B cell (primary cell): ENCODE measurements around the gene PDIA2. TPM values are rescaled to one million over a fixed set of nuclear protein-coding genes. Genes with fewer than 3 reads are reported as not detected.

ENCODE experiments used
- ATAC-seq: fragments of 200-7000 bp; cut with Tn5 transposase; one replicate; pipeline ENCODE4 v1.10.0; 2021; ENCODE audit warnings: low read depth, mild to moderate bottlenecking, moderate number of reproducible peaks, moderate library complexity
- CTCF ChIA-PET: fragments of 350-600 bp; sonication (Branson Sonifier 250); formaldehyde crosslinking; loops from one replicate; lab custom pipeline; 2021; ENCODE audit warnings: antibody characterized with exemption, inconsistent platforms; lab: Charles Lee
- POLR2A ChIA-PET: fragments of 350-600 bp; sonication (Branson Sonifier 250); formaldehyde crosslinking; loops from one replicate; lab custom pipeline; 2021; ENCODE audit warnings: antibody characterized with exemption; lab: Charles Lee
- DNase-seq: peaks from one replicate; pipeline ENCODE4 v3.0.0; 2013
- H2AFZ ChIP-seq: 2 replicates; pipeline ENCODE4 v1.6.1; 2012; ENCODE audit warnings: mild to moderate bottlenecking, low read depth, low read length; ENCODE audit not compliant: insufficient read depth, poor library complexity, severe bottlenecking
- H3K27ac ChIP-seq, 2 donors: 1 replicate in 1 of 2; 2 replicates in 1 of 2; pipeline ENCODE4 v1.5.1; 2012 to 2013; ENCODE audit warnings: low read length in 2 of 2, mild to moderate bottlenecking in 2 of 2, moderate library complexity in 1 of 2
- H3K27me3 ChIP-seq, 4 experiments: fragments of 200-600 bp in 1 of 4; sonication (generic) in 1 of 4; replicated peaks in 1 of 4; 1 replicate in 2 of 4; 2 replicates in 2 of 4; pipeline versions ENCODE4 v1.6.1 to v1.7.0; 2013 to 2016; ENCODE audit warnings: low read length in 3 of 4, mild to moderate bottlenecking in 2 of 4, mixed read lengths in 1 of 4, moderate library complexity in 1 of 4; ENCODE audit not compliant: insufficient read depth in 4 of 4, control insufficient read depth in 3 of 4; ENCODE audit errors: control extremely low read depth in 1 of 4
- H3K36me3 ChIP-seq, 2 experiments: replicated peaks in 1 of 2; 1 replicate in 1 of 2; 2 replicates in 1 of 2; pipeline versions ENCODE4 v1.6.1 to v1.7.1; 2013; ENCODE audit warnings: low read length in 1 of 2; ENCODE audit not compliant: insufficient read depth in 2 of 2, control insufficient read depth in 1 of 2; ENCODE audit errors: control extremely low read depth in 1 of 2, extremely low read depth in 1 of 2
- H3K4me1 ChIP-seq, 2 donors: fragments of 200-600 bp in 1 of 2; sonication (generic) in 1 of 2; 1 replicate in 1 of 2; 2 replicates in 1 of 2; pipeline versions ENCODE4 v1.5.1 to v1.6.1; 2013 to 2017; ENCODE audit warnings: low read length in 2 of 2; ENCODE audit not compliant: control insufficient read depth in 2 of 2, insufficient read depth in 2 of 2
- H3K4me2 ChIP-seq: replicated peaks from 2 replicates; pipeline ENCODE3; 2012; ENCODE audit warnings: mild to moderate bottlenecking, low read depth, low read length; ENCODE audit not compliant: poor library complexity, severe bottlenecking
- H3K4me3 ChIP-seq, 5 experiments: fragments of 200-600 bp in 1 of 5; sonication (generic) in 1 of 5; 1 replicate in 3 of 5; 2 replicates in 2 of 5; pipeline versions ENCODE4 v1.5.1 to v1.7.0; 2011 to 2016; ENCODE audit warnings: low read length in 4 of 5, mild to moderate bottlenecking in 4 of 5, low read depth in 2 of 5, control low read depth in 1 of 5, moderate library complexity in 1 of 5; ENCODE audit not compliant: insufficient read depth in 1 of 5; ENCODE audit errors: control extremely low read depth in 1 of 5, extremely low read depth in 1 of 5
- H3K79me2 ChIP-seq: fragments of 200-600 bp; sonication (generic); one replicate; pipeline ENCODE4 v1.6.0; 2016; ENCODE audit warnings: low read length; ENCODE audit not compliant: control insufficient read depth, insufficient read depth
- H3K9ac ChIP-seq: fragments of 200-600 bp; sonication (generic); 2 replicates; pipeline ENCODE4 v1.6.1; 2017; ENCODE audit warnings: mild to moderate bottlenecking, low read length, moderate library complexity
- H3K9me3 ChIP-seq, 3 donors: one replicate each; pipeline versions ENCODE4 v1.6.1 to v1.7.1; 2013; ENCODE audit warnings: low read length in 2 of 3; ENCODE audit not compliant: control insufficient read depth in 2 of 3, insufficient read depth in 1 of 3; ENCODE audit errors: control extremely low read depth in 1 of 3
- H4K20me1 ChIP-seq: 2 replicates; pipeline ENCODE4 v1.6.0; 2012; ENCODE audit warnings: mild to moderate bottlenecking, low read length; ENCODE audit not compliant: insufficient read depth, control insufficient read depth, poor library complexity, severe bottlenecking
- H3K27ac Mint-ChIP-seq: one replicate; pipeline ENCODE4 v1.8.0; 2021; ENCODE audit warnings: mixed read lengths
- H3K27me3 Mint-ChIP-seq: one replicate; pipeline ENCODE4 v1.8.0; 2021; ENCODE audit warnings: mixed read lengths
- H3K4me1 Mint-ChIP-seq: one replicate; pipeline ENCODE4 v1.8.0; 2021; ENCODE audit warnings: mixed read lengths
- H3K4me3 Mint-ChIP-seq: one replicate; pipeline ENCODE4 v1.8.0; 2021; ENCODE audit warnings: mixed read lengths
- H3K9me3 Mint-ChIP-seq: one replicate; pipeline ENCODE4 v1.8.0; 2022; ENCODE audit warnings: mixed read lengths; ENCODE audit not compliant: insufficient read depth
- EZH2 ChIP-seq: IDR thresholded peaks from 2 replicates; pipeline ENCODE4 v1.6.1; 2012; ENCODE audit warnings: borderline replicate concordance, low read depth, mild to moderate bottlenecking, moderate library complexity, low read length; ENCODE audit not compliant: insufficient read depth, poor library complexity, severe bottlenecking
- WGBS: methylation state at CpG from one replicate; pipeline ENCODE4 v1.1.5; 2013; ENCODE audit warnings: missing lambda C conversion rate; ENCODE audit not compliant: insufficient coverage; 5-methylcytosine and 5-hydroxymethylcytosine counted together
- intact Hi-C: fragments of 100-400 bp; cut with micrococcal nuclease; formaldehyde crosslinking; loops from one replicate; pipeline ENCODE4 v1.10.0; 2022
- polyA plus RNA-seq: library from polyadenylated mRNA; depleted of rRNA; stranded (reverse); fragments of >200 nt; gene quantifications from 2 replicates; pipeline ENCODE4 v1.2.3, GENCODE V29; 2012
- total RNA-seq, 2 donors: library from RNA; stranded (reverse); fragments of 120-200 nt in 1 of 2; gene quantifications; 1 replicate in 1 of 2; 2 replicates in 1 of 2; pipeline versions ENCODE4 v1.2.3 to v1.2.4, GENCODE V29; 2013 to 2022
- TF ChIP-seq, protein P1 (sequence below): fragments of 200-600 bp; IDR thresholded peaks from one replicate; pipeline ENCODE4 v1.8.0; 2022; ENCODE audit warnings: antibody characterized with exemption, mild to moderate bottlenecking

The PDIA2 gene
- total and polyA plus RNA-seq, 2 donors (not counting 1 experiment from before 2014, with no cell fraction given) = 0.06 TPM; not detected in 1

DNA sequence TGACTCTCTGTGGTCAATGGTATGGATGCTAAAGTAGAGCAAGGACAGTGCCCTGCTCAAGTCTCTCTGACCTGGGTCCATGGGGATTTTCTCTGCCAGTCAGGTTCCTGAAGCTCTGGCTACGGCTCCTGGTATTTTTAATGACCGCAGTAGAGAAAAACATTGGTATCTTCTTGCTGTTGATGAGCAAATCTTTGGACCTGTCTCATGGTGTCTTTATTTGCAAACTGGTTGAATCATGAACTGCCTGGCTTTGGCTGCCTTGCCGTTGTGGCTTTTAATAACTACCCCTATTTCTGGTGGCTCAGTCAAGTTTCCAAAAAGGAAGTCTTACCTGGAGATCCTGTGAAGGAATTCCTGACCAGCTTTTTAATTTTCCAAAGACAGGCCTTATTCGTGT, 39.6 kb upstream of the PDIA2 start:
- no peaks in the 10 kb centered on the region for H3K27me3 Mint-ChIP-seq
- Histone ChIP-seq H3K27me3 (no peaks in the 10 kb centered on the region), H3K36me3 (no peaks in the 10 kb centered on the region), H3K4me2 (no peak overlapping the region), H3K4me3 (no peak overlapping the region), H4K20me1 (peaks cover 24% of the 10 kb centered on the region), H3K79me2 (peaks cover 60% of the 10 kb centered on the region), H2AFZ (no peak overlapping the region), H3K9ac (no peak overlapping the region), H3K27ac (no peak overlapping the region), H3K4me1 (peaks cover 0 to 3% of the 10 kb centered on the region in 2 donors), H3K9me3 (no peaks in the 10 kb centered on the region)
- CTCF ChIA-PET = interaction anchor here (0.7 kb wide), 1 partner anchor 909 kb away, joined by 4 read pairs; no protein-coding TSS in a partner anchor
- intact Hi-C loops = no loop called here
- H3K9me3 Mint-ChIP-seq = no peaks in the 10 kb centered on the region
- 89% methylated on average over 3 of the region's 4 CpGs for WGBS
- DNase-seq (no peak), ATAC-seq (no peak)
- no peak overlapping the region for H3K27ac Mint-ChIP-seq
- H3K4me1 Mint-ChIP-seq = peaks cover 15% of the 10 kb centered on the region
- TF ChIP-seq, protein P1, sequence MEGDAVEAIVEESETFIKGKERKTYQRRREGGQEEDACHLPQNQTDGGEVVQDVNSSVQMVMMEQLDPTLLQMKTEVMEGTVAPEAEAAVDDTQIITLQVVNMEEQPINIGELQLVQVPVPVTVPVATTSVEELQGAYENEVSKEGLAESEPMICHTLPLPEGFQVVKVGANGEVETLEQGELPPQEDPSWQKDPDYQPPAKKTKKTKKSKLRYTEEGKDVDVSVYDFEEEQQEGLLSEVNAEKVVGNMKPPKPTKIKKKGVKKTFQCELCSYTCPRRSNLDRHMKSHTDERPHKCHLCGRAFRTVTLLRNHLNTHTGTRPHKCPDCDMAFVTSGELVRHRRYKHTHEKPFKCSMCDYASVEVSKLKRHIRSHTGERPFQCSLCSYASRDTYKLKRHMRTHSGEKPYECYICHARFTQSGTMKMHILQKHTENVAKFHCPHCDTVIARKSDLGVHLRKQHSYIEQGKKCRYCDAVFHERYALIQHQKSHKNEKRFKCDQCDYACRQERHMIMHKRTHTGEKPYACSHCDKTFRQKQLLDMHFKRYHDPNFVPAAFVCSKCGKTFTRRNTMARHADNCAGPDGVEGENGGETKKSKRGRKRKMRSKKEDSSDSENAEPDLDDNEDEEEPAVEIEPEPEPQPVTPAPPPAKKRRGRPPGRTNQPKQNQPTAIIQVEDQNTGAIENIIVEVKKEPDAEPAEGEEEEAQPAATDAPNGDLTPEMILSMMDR = no peak
- no peak for TF ChIP-seq EZH2
- POLR2A ChIA-PET = no interaction called here
- no peak overlapping the region for H3K4me3 Mint-ChIP-seq

DNA sequence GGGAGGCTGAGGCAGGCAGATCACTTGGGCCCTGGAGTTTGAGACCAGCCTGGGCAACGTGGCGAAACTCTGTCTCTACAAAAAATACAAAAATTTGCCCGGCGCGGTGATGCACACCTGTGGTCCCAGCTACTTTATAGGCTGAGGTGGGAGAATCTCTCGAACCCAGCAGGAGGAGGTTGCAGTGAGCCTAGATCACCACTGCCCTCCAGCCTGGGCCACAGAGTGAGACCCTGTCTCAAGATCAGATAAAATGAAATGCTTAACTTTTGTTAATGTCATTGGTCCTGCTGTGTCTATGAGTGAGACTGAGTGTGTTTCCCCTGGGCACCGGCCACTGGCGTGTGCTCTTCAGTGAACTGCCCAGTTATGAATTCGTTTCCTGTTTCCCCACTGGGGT, 37.9 kb upstream of the PDIA2 start:
- intact Hi-C loops = no loop called here
- H3K27ac ChIP-seq = no peak overlapping the region
- no peak overlapping the region for H3K4me3 ChIP-seq
- 100% methylated on average over 7 of the region's 9 CpGs for WGBS
- no peaks in the 10 kb centered on the region for H3K9me3 ChIP-seq
- ChIA-PET CTCF (interaction anchor here (1.0 kb wide), 1 partner anchor 10 kb away, joined by 3 read pairs; no protein-coding TSS in a partner anchor), POLR2A (no interaction called here)
- TF ChIP-seq, protein P1 = no peak
- TF ChIP-seq EZH2 = no peak
- no peak for ATAC-seq
- H3K27ac Mint-ChIP-seq = no peak overlapping the region
- H3K4me1 ChIP-seq = peaks cover 0 to 3% of the 10 kb centered on the region in 2 donors
- H3K4me3 Mint-ChIP-seq = no peak overlapping the region
- no peak overlapping the region for H3K9ac ChIP-seq
- H4K20me1 ChIP-seq = peaks cover 17% of the 10 kb centered on the region
- H3K9me3 Mint-ChIP-seq = no peaks in the 10 kb centered on the region
- no peak for DNase-seq
- H3K27me3 ChIP-seq = no peaks in the 10 kb centered on the region
- no peak overlapping the region for H2AFZ ChIP-seq
- no peak overlapping the region for H3K4me2 ChIP-seq
- peaks cover 66% of the 10 kb centered on the region for H3K79me2 ChIP-seq
- no peaks in the 10 kb centered on the region for H3K27me3 Mint-ChIP-seq
- peaks cover 0 to 4% of the 10 kb centered on the region in 2 experiments for H3K36me3 ChIP-seq
- peaks cover 8% of the 10 kb centered on the region for H3K4me1 Mint-ChIP-seq
